ENCODE data around the gene NYAP2. TPM values are rescaled to one million over a fixed set of nuclear protein-coding genes. Genes with fewer than 3 reads are reported as not detected.

NYAP2 gene
- total RNA-seq, 1 donor from 2014 or later, result not detected

GRCh38 chr2:225512876-225513540 lies 113.5 kb downstream of the NYAP2 start:
- no peaks in the 10 kb centered on the region for H3K36me3 ChIP-seq
- H3K4me3 ChIP-seq, result no peak overlapping the region
- no peaks in the 10 kb centered on the region for H3K27me3 ChIP-seq (ENCODE audit: low read depth)
- no peak for TF ChIP-seq CTCF (IDR thresholded peaks at IDR 0.05; ENCODE audit: borderline replicate concordance)
- H3K4me1 ChIP-seq, result no peaks in the 10 kb centered on the region
- DNase-seq, result no peak
- H3K9me3 ChIP-seq (replicated peaks), result no peaks in the 10 kb centered on the region
- intact Hi-C loops (cut with micrococcal nuclease), result no loop called here
- no peak overlapping the region for H3K27ac ChIP-seq (replicated peaks)

- Histone ChIP-seq H3K9me3 (replicated peaks) (no peaks in the 10 kb centered on the region), H3K27me3 (ENCODE audit: low read depth) (no peaks in the 10 kb centered on the region), H3K4me1 (no peaks in the 10 kb centered on the region), H3K27ac (replicated peaks) (no peak overlapping the region), H3K4me3 (no peak overlapping the region), H3K36me3 (no peaks in the 10 kb centered on the region)
- intact Hi-C loops (cut with micrococcal nuclease), result no loop called here
- TF ChIP-seq CTCF (IDR thresholded peaks at IDR 0.05; ENCODE audit: borderline replicate concordance), result no peak
- no peak for DNase-seq
Observed at GRCh38 chr2:225515033-225515432, 115.5 kb downstream of the NYAP2 start.

GRCh38 chr2:225526760-225527390 lies 127.4 kb downstream of the NYAP2 start:
- Histone ChIP-seq H3K36me3 (no peaks in the 10 kb centered on the region), H3K4me1 (no peaks in the 10 kb centered on the region), H3K27me3 (ENCODE audit: low read depth) (no peaks in the 10 kb centered on the region), H3K4me3 (no peak overlapping the region), H3K9me3 (replicated peaks) (no peaks in the 10 kb centered on the region), H3K27ac (replicated peaks) (no peak overlapping the region)
- TF ChIP-seq CTCF (IDR thresholded peaks at IDR 0.05; ENCODE audit: borderline replicate concordance), result no peak
- intact Hi-C loops (cut with micrococcal nuclease), result no loop called here
- DNase-seq, result no peak

- H3K36me3 ChIP-seq, result no peaks in the 10 kb centered on the region
- H3K4me3 ChIP-seq, result no peak overlapping the region
- H3K4me1 ChIP-seq, result no peaks in the 10 kb centered on the region
- intact Hi-C loops (cut with micrococcal nuclease), result no loop called here
- no peak for TF ChIP-seq CTCF (IDR thresholded peaks at IDR 0.05; ENCODE audit: borderline replicate concordance)
- no peaks in the 10 kb centered on the region for H3K27me3 ChIP-seq (ENCODE audit: low read depth)
- H3K9me3 ChIP-seq (replicated peaks), result no peaks in the 10 kb centered on the region
- no peak overlapping the region for H3K27ac ChIP-seq (replicated peaks)
- DNase-seq, result no peak
Observed at GRCh38 chr2:225531559-225531958, 132.0 kb downstream of the NYAP2 start.

- Histone ChIP-seq H3K36me3 (no peaks in the 10 kb centered on the region), H3K4me3 (no peak overlapping the region), H3K27me3 (ENCODE audit: low read depth) (no peaks in the 10 kb centered on the region), H3K27ac (replicated peaks) (no peak overlapping the region), H3K9me3 (replicated peaks) (no peaks in the 10 kb centered on the region), H3K4me1 (no peaks in the 10 kb centered on the region)
- intact Hi-C loops (cut with micrococcal nuclease), result no loop called here
- TF ChIP-seq CTCF (IDR thresholded peaks at IDR 0.05; ENCODE audit: borderline replicate concordance), result no peak
- no peak for DNase-seq
Observed at GRCh38 chr2:225532096-225532495, 132.6 kb downstream of the NYAP2 start.
